RWPE2 (cell line): ENCODE results near the gene NEGR1.

Experiments
- ATAC-seq: fragments of 200-7000 bp; cut with Tn5 transposase; 3 replicates; pipeline ENCODE4 v1.9.1; 2021; ENCODE audit warnings: low read depth
- DNase-seq: peaks from one replicate; pipeline ENCODE4 v3.0.0-alpha.2; 2020; ENCODE audit warnings: low spot score
- H3K27ac ChIP-seq: fragments of 450-650 bp; 2 replicates; pipeline ENCODE4 v1.5.1; 2017; ENCODE audit warnings: mild to moderate bottlenecking; ENCODE audit not compliant: poor library complexity, severe bottlenecking
- H3K27me3 ChIP-seq: fragments of 250-450 bp; sonication (Bioruptor Pico); 2 replicates; pipeline ENCODE4 v1.5.1; 2021; ENCODE audit warnings: mild to moderate bottlenecking, moderate library complexity; ENCODE audit not compliant: insufficient read depth, poor library complexity, severe bottlenecking
- H3K36me3 ChIP-seq: fragments of 250-450 bp; sonication (Bioruptor Pico); 2 replicates; pipeline ENCODE4 v1.5.1; 2020; ENCODE audit warnings: low read depth, mild to moderate bottlenecking, moderate library complexity
- H3K4me1 ChIP-seq: fragments of 250-450 bp; sonication (Bioruptor Pico); 2 replicates; pipeline ENCODE4 v1.5.1; 2021; ENCODE audit warnings: mild to moderate bottlenecking, moderate library complexity; ENCODE audit not compliant: insufficient read depth, poor library complexity, severe bottlenecking
- H3K4me3 ChIP-seq: fragments of 250-450 bp; sonication (Bioruptor Pico); 2 replicates; pipeline ENCODE4 v1.5.1; 2021; ENCODE audit warnings: mild to moderate bottlenecking, moderate library complexity; ENCODE audit not compliant: severe bottlenecking
- H3K9me3 ChIP-seq: fragments of 250-450 bp; sonication (Bioruptor Pico); 2 replicates; pipeline ENCODE4 v1.5.1; 2021; ENCODE audit warnings: mild to moderate bottlenecking, moderate library complexity; ENCODE audit not compliant: severe bottlenecking
- CTCF ChIP-seq: fragments of 450-650 bp; IDR thresholded peaks from one replicate; pipeline ENCODE4 v1.5.1; 2017; ENCODE audit warnings: mild to moderate bottlenecking, moderate library complexity; ENCODE audit not compliant: poor library complexity, severe bottlenecking

The NEGR1 gene

DNA sequence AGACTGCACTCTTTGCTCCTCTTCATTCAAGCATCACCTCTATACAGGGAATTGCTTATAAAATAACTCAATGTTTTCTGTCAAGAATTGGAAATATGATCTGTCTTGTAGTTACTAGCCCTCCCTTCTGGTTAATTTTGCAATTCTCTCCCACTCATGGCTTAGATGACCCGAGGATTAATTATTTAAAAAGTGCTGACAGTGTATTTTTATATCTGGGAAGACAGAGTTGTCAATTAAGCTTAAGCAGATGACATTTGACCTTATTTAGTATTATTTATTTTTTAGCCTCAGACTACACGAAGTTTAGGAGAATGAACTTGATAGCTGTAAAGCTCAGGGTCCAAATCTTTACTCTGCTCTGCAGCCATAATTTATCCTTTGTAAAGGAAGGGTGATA lies 538.5 kb downstream of the NEGR1 start:
- H3K9me3 ChIP-seq = no peaks in the 10 kb centered on the region
- DNase-seq (no peak), ATAC-seq (no peak)
- H3K27ac ChIP-seq = no peak overlapping the region
- no peaks in the 10 kb centered on the region for H3K27me3 ChIP-seq
- H3K4me3 ChIP-seq = no peak overlapping the region
- H3K4me1 ChIP-seq = no peaks in the 10 kb centered on the region
- no peaks in the 10 kb centered on the region for H3K36me3 ChIP-seq
- no peak for TF ChIP-seq CTCF

DNA sequence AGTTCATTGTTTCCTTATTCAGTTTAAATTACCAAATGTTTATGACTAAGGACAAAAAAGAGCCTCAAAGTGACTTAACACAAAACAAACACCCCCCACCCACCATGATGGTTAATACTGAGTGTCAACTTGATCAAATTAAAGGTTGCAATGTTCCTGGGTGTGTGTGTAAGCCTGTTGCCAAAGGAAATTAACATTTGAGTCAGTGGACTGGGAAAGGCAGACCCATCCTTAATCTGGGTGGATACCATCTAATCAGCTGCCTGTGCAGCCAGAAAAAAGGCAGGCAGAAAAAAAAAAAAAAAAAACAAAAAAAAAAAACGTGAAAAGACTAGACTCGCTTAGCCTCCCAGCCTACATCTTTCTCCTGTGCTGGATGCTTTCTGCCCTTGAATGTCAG lies 543.4 kb downstream of the NEGR1 start:
- Histone ChIP-seq H3K4me3 (no peak overlapping the region), H3K36me3 (no peaks in the 10 kb centered on the region), H3K27me3 (no peaks in the 10 kb centered on the region), H3K9me3 (no peaks in the 10 kb centered on the region), H3K27ac (no peak overlapping the region), H3K4me1 (no peaks in the 10 kb centered on the region)
- ATAC-seq = no peak
- DNase-seq = no peak
- no peak for TF ChIP-seq CTCF

- no peak overlapping the region for H3K27ac ChIP-seq
- no peak for TF ChIP-seq CTCF
- no peaks in the 10 kb centered on the region for H3K9me3 ChIP-seq
- no peaks in the 10 kb centered on the region for H3K36me3 ChIP-seq
- H3K4me1 ChIP-seq = no peaks in the 10 kb centered on the region
- no peaks in the 10 kb centered on the region for H3K27me3 ChIP-seq
- DNase-seq = no peak
- H3K4me3 ChIP-seq = no peak overlapping the region
- ATAC-seq = no peak
These were observed 544.1 kb downstream of the NEGR1 start for GRCh38 chr1:71738256-71738655.

- Histone ChIP-seq H3K9me3 (no peaks in the 10 kb centered on the region), H3K4me3 (no peak overlapping the region), H3K27ac (no peak overlapping the region), H3K27me3 (no peaks in the 10 kb centered on the region), H3K36me3 (no peaks in the 10 kb centered on the region), H3K4me1 (no peaks in the 10 kb centered on the region)
- TF ChIP-seq CTCF = no peak
- DNase-seq = no peak
- no peak for ATAC-seq
These were observed 544.6 kb downstream of the NEGR1 start for GRCh38 chr1:71737768-71738167.

GRCh38 chr1:71733121-71733520 lies 549.2 kb downstream of the NEGR1 start:
- TF ChIP-seq CTCF = no peak
- no peak overlapping the region for H3K27ac ChIP-seq
- H3K4me3 ChIP-seq = no peak overlapping the region

More at GRCh38 chr1:71733121-71733520, 549.2 kb downstream of the NEGR1 start:
- ATAC-seq (no peak), DNase-seq (no peak)
- no peaks in the 10 kb centered on the region for H3K27me3 ChIP-seq
- no peaks in the 10 kb centered on the region for H3K9me3 ChIP-seq
- H3K36me3 ChIP-seq = no peaks in the 10 kb centered on the region
- H3K4me1 ChIP-seq = no peaks in the 10 kb centered on the region
